NCI-H2196 treated with DMSO at 0.1 percent for 48 hours (cell line): ENCODE data around the gene CAMTA1.
"Not testable (repeated sequence)": the region's sequence is repeated elsewhere in the genome, so short reads cannot be mapped to it uniquely, and the experiment has no call there.

Experiments used
- DNase-seq: peaks from one replicate; lab custom pipeline; 2025; ENCODE audit not compliant: unreplicated experiment; lab: John Stamatoyannopoulos, UW

The CAMTA1 gene

GRCh38 chr1:7375781-7376660, 590.8 kb downstream of the CAMTA1 start:
- DNase-seq = no peak

GRCh38 chr1:7376676-7377075, 591.4 kb downstream of the CAMTA1 start:
- DNase-seq = no peak

- no peak for DNase-seq
These were observed 593.3 kb downstream of the CAMTA1 start for GRCh38 chr1:7378346-7379130.

GRCh38 chr1:7379441-7379971, 594.3 kb downstream of the CAMTA1 start:
- DNase-seq = peak; percentile 74

GRCh38 chr1:7380068-7380467, 594.8 kb downstream of the CAMTA1 start:
- DNase-seq = not testable (repeated sequence)

DNA sequence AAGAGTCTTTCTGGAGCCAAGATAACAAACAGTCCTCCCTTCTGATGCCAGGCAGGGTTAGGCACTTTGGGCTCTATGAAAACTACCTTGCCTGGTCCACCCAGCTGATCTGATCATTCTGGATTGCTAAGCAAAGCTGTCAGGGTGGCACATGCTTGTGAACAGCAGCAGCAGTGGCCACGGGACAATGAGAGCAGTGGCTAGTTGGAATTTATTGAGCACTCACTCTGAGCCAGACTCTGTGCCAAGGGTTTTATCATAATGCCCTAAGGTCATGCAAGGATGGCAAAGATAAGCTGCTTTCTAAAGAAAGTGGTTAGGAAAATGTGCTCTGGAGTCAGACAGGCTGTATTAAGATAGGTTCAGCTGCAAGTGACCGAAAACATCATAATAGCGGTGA, 595.5 kb downstream of the CAMTA1 start:
- peak; percentile 45 for DNase-seq

- not testable (repeated sequence) for DNase-seq
These were observed 596.5 kb downstream of the CAMTA1 start for GRCh38 chr1:7381729-7382128.

DNA sequence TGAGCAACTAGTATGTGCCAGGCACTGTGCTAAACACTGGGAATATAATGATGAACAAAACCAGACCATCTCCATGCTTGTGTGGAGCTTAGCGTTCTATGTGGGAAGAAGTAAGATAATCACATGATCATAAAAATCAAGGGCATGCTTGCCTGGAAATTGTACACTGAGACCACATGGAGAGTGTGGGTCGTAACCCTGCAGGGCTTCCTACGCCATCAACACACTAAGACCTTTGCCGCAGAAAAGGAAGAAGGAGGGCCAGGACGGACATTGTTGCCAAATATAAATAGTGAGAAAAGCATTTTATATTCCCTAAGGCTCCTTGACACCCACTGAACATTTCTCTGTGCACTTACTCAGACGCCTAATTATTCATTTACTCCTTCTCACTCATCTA, 597.7 kb downstream of the CAMTA1 start:
- DNase-seq = no peak

GRCh38 chr1:7383671-7384520, 598.6 kb downstream of the CAMTA1 start:
- no peak for DNase-seq

DNA sequence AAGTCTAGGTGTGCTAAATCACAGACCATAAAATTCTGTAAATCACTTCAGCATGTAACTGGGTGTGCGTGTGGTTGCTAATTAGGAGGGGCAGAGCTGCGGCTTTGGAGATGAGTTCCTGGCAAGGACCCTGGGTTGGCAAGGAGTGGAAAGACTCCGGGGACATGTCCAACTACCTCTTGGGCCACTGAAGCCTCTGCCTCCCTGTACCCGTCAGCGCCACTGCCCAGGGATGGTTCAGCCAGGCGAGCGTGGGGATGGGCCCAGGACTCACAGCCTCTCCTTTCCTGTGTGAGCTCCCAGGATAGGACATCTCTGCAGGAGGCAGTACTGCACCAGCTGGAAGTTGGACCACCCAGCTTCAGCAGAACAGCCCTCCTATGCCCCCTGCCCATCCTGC, 599.4 kb downstream of the CAMTA1 start:
- no peak for DNase-seq

DNA sequence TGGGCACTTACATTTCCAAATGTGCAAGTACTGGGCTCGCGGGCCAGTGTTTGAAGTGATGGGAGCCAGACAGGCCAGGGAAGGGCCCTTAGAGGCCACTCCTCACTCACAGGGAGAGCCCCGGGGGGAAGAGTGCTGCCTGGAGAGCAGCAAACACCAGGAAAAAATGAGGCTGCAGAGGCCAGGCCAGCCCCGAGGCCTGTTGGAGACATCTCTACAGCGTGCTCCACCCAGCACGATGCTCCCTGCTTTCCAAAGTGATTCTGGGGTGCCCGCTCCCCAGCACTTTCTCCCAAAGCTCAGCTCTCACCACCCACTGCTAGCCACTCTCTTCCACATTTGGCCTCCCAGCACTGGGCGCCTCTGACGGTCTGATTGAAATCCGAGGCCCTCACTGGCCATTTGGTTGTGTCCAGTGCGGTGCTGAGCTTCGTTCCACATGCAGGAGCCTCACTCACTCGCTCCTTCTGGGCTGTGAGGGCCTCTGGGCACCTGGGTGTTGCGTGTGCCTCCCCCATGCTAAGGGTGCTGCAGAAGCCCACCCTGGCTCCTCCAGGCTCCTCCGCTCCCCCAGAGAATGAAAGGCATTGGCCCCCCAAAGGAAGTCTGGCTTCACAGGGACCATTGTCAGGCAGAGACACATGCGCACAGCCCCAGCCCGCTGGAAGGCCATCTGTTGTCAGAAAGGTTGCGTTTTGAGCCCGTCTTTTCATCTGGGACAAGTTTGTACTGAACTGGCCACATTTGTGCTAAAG, 600.4 kb downstream of the CAMTA1 start:
- DNase-seq = no peak

- no peak for DNase-seq
These were observed 601.2 kb downstream of the CAMTA1 start for GRCh38 chr1:7386226-7387052.

DNA sequence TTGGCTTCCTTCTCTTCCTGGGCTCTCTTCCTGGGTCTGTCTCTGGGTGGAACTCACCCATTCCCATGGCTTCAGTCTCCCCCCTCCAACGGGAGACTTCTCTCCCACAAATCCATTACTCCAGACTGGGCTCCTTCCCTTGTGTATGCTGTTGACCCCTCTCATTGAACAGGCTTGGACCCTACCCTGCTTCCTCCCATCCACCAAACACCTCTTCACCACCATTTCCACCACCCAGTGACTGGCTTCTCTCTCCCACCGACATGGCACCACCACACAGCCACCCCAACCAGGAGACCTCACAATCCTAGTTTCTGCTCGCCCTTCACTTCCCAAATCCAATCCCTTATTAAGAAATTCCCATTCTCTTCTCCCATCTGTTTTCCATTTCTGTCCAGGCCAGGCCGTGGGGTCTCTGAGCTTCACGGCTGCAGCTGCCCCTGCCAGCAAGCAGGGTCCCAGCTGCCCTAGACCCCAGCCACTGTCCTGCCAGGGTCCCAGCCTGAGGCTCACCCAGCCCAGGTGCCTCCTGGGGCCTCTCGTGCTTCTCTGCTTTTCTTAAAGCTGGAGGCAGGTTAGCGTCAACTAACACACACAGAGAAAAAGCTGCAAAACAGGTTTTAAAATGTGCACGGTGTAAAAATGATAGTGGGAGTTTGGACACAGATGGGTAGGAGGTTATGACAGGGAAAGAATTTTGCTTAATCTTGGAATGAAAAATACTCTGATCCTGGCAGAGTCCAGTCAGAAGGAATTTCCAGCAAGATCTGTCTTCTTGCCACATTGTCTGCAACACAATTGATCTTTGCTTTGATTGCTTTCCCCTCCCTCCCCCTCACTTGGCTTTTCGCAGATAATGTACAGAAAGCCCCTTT, 602.0 kb downstream of the CAMTA1 start:
- no peak for DNase-seq

DNA sequence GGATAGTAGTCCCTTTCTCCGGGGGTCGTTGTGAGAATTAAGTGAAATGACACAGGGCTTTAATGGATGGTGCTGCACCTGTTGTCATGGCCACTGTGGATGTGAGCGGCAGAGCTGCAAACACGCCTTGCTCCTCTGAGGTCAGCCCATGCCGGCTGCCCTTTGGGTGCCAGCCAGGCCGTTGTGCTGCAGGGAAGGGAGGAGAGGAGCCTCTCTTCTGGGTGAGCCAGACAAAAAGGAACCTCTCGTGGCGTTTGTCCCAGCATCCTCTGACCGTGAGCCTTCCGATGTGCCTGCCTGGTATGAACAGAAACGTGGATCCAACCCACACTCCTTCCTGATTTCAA, 602.9 kb downstream of the CAMTA1 start:
- no peak for DNase-seq

GRCh38 chr1:7388488-7389185, 603.4 kb downstream of the CAMTA1 start:
- no peak for DNase-seq

DNA sequence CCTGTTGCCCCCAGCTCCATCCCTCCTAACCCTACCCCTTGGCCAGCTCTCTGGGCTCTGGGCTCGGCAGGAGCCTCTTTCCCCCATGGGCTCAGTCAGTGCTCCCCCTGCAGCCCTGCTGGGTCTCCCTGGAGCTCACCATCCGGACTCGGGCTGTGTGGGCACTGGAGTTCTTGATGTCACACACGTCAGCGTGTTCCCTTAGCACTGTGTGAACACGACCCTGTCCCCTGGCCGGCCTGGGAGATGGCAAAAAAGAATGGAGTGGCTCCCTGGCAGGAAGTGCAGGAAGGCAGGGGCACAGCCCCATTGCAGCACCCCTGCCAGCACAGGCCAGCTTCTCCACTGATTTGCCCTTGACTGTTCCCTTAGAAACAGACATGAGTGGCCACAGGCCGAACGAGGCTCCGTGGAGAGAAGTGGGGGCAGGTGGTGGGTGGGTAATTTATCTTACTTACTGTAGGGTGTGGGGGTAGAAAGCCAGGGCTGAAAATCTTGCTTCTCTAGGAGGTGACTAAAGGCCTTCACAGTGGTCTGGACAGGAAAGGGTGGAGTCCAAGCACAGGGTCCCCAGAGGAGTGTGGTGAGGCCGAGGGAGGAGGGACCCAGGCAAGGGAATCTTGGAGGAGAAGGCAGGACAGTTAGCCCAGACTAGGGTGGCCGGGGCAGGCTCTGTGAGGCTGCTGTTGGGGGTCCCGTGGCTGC, 604.1 kb downstream of the CAMTA1 start:
- DNase-seq = no peak

GRCh38 chr1:7389906-7390603, 604.8 kb downstream of the CAMTA1 start:
- DNase-seq = no peak
